GM12878 (cell line): ENCODE data around the gene EEF1G. TPM values are rescaled to one million over a fixed set of nuclear protein-coding genes. Genes with fewer than 3 reads are reported as not detected.

Source experiments
- BMI1 ChIP-seq: fragments of 450-650 bp; IDR thresholded peaks from 2 replicates; pipeline ENCODE4 v1.6.1; 2016; ENCODE audit warnings: mild to moderate bottlenecking, moderate library complexity, borderline replicate concordance
- CEBPB ChIP-seq, 2 experiments: fragments of 150-350 bp in 1 of 2; IDR thresholded peaks; 2 replicates each; pipeline ENCODE4 v1.6.1; 2012 to 2014; ENCODE audit warnings: low read depth in 2 of 2, low read length in 2 of 2, borderline replicate concordance in 1 of 2, inconsistent platforms in 1 of 2
- EGR1 ChIP-seq, 2 experiments: IDR thresholded peaks; 1 replicate in 1 of 2; 2 replicates in 1 of 2; pipeline ENCODE4 v1.6.1; 2011 to 2012; ENCODE audit warnings: low read depth in 2 of 2, low read length in 2 of 2, borderline replicate concordance in 1 of 2, mild to moderate bottlenecking in 1 of 2, moderate library complexity in 1 of 2
- HDAC6 ChIP-seq: fragments of 200-600 bp; sonication (generic); IDR thresholded peaks from one replicate; pipeline ENCODE4 v1.8.0; 2017; ENCODE audit warnings: antibody characterized with exemption; ENCODE audit not compliant: unreplicated experiment
- IRF5 ChIP-seq: fragments of 450-650 bp; IDR thresholded peaks from 2 replicates; pipeline ENCODE4 v1.6.1; 2017; ENCODE audit warnings: borderline replicate concordance
- JUND ChIP-seq: IDR thresholded peaks from 2 replicates; pipeline ENCODE4 v1.6.1; 2012; ENCODE audit warnings: low read depth, mild to moderate bottlenecking, low read length, improper control_type of control experiment, moderate library complexity
- NBN ChIP-seq: fragments of 450-650 bp; IDR thresholded peaks from 2 replicates; pipeline ENCODE4 v1.6.1; 2016
- NR2C2 ChIP-seq: IDR thresholded peaks from 2 replicates; pipeline ENCODE4 v1.6.1; 2011; ENCODE audit warnings: borderline replicate concordance, low read depth; ENCODE audit not compliant: control insufficient read depth, insufficient read length
- NR2F1 ChIP-seq: fragments of 450-650 bp; conservative IDR thresholded peaks from 2 replicates; pipeline ENCODE4 v1.6.1; 2017; ENCODE audit warnings: mild to moderate bottlenecking
- POLR2A ChIP-seq: IDR thresholded peaks from 2 replicates; pipeline ENCODE4 v1.6.1; 2011; ENCODE audit warnings: low read depth, mild to moderate bottlenecking, low read length
- POLR2AphosphoS2 ChIP-seq: IDR thresholded peaks from 2 replicates; pipeline ENCODE4 v1.6.1; 2011; ENCODE audit warnings: low read depth, mild to moderate bottlenecking, low read length, improper control_type of control experiment, moderate library complexity
- RAD51 ChIP-seq: fragments of 450-650 bp; IDR thresholded peaks from 2 replicates; pipeline ENCODE4 v1.6.1; 2016; ENCODE audit warnings: moderate library complexity, mild to moderate bottlenecking, inconsistent platforms
- RELB ChIP-seq: fragments of 450-650 bp; IDR thresholded peaks from 2 replicates; pipeline ENCODE4 v1.6.1; 2017; ENCODE audit warnings: low read depth, mild to moderate bottlenecking, moderate library complexity
- RFX5 ChIP-seq: IDR thresholded peaks from 2 replicates; pipeline ENCODE4 v1.6.1; 2011; ENCODE audit warnings: low read depth, low read length, improper control_type of control experiment
- RUNX3 ChIP-seq: IDR thresholded peaks from 2 replicates; pipeline ENCODE4 v1.6.1; 2012; ENCODE audit warnings: low read length, inconsistent platforms
- SMAD1 ChIP-seq: fragments of 450-650 bp; IDR thresholded peaks from 2 replicates; pipeline ENCODE4 v1.6.1; 2018; ENCODE audit warnings: mild to moderate bottlenecking, low read depth; ENCODE audit not compliant: partially characterized antibody
- USF1 ChIP-seq: IDR thresholded peaks from 2 replicates; pipeline ENCODE4 v1.6.1; 2011; ENCODE audit warnings: borderline replicate concordance, low read depth, mild to moderate bottlenecking, moderate library complexity, mixed read lengths, low read length; ENCODE audit not compliant: insufficient read depth; ENCODE audit errors: extremely low read length
- USF2 ChIP-seq: IDR thresholded peaks from 2 replicates; pipeline ENCODE4 v1.6.1; 2011; ENCODE audit warnings: low read depth, low read length, improper control_type of control experiment, borderline replicate concordance
- ZBTB11 ChIP-seq: fragments of 450-650 bp; formaldehyde crosslinking; IDR thresholded peaks from 2 replicates; pipeline ENCODE4 v1.5.0; 2022; ENCODE audit warnings: mild to moderate bottlenecking, missing genetic modification characterization
- ZNF384 ChIP-seq: IDR thresholded peaks from 2 replicates; pipeline ENCODE4 v1.6.1; 2012; ENCODE audit warnings: low read depth, mild to moderate bottlenecking, low read length, improper control_type of control experiment, borderline replicate concordance
- polyA plus RNA-seq, 11 experiments: library from polyadenylated mRNA; depleted of rRNA in 4 of 11; unstranded in 6 of 11; stranded (reverse) in 5 of 11; fragments of >200 nt; fragmentation: Nextera tagmentation in 4 of 11; fragmentation: Illumina TruSeq in 1 of 11; extraction: Ambion mirVana in 4 of 11; extraction: Trizol in 1 of 11; gene quantifications; 1 replicate in 1 of 11; 2 replicates in 10 of 11; pipeline versions ENCODE4 v1.2.1 to v1.2.3, GENCODE V29; 2011 to 2016; ENCODE audit warnings: inconsistent platforms in 2 of 11, missing spikeins in 2 of 11, low read depth in 1 of 11
- total RNA-seq, 4 experiments: library from RNA; depleted of rRNA in 3 of 4; stranded (reverse); fragments of >200 nt in 3 of 4; fragmentation: Illumina TruSeq in 1 of 4; extraction: Trizol in 1 of 4; gene quantifications; 2 replicates each; pipeline versions ENCODE4 v1.2.1 to v1.2.3, GENCODE V29; 2013 to 2021

Gene EEF1G
- total and polyA plus RNA-seq, 10 of the 15 experiments (the other 5 are each of a cell fraction or from before 2014, with no cell fraction given) = 850 to 2,739 (median 2,277) TPM

GRCh38 chr11:62540804-62541701, 32.6 kb downstream of the EEF1G start (continued):
- TF ChIP-seq USF2 (no peak), USF1 (no peak), SMAD1 (peak; percentile 54), NR2F1 (no peak; the same call in 1 of the 2 replicates), CEBPB (IDR thresholded peaks at IDR 0.05; ENCODE audit: borderline replicate concordance in 1 of 2, low read depth in 2 of 2, low read length in 2 of 2) (no peak), BMI1 (no peak; the same call in 1 of the 2 replicates), NBN (peak; percentile 96), ZNF384 (peak; percentile 83), IRF5 (no peak), EGR1 (IDR thresholded peaks at IDR 0.05; ENCODE audit: borderline replicate concordance in 1 of 2, low read depth in 2 of 2, low read length in 2 of 2) (no peak), JUND (no peak), POLR2AphosphoS2 (no peak), ZBTB11 (CRISPR knock-in tag) (peak; percentile 51), RAD51 (no peak), NR2C2 (no peak), RFX5 (no peak), RELB (peak; percentile 90), RUNX3 (peak; percentile 84), HDAC6 (no peak), POLR2A (peak; percentile 61)
